ENCODE measurements around the gene HBEGF. TPM values are rescaled to one million over a fixed set of nuclear protein-coding genes. Genes with fewer than 3 reads are reported as not detected.

HBEGF gene
- total RNA-seq, 1 donor from 2014 or later: 2.4 TPM

DNA sequence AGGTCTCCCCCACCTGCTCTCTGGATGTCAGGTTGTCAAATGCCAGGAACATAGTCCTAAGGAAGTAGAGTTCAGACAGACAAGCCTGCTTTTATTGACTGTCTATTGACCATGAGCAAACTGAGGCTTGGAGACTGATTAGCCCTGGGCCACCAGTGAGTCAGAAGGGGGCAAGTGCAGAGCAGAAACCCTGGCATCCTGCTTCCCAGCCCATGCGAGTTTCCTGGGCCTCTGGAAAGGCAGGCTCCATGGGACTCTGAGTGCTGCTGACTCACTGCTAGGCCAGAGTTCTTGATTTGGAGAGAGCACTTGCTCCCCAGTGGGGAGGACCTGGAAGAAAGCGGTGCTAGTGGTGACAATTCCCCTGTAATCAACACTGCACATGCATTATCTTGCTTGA is 2.8 kb upstream of the HBEGF start:
- H3F3A ChIP-seq (ENCODE audit: low read depth): peaks cover 15% of the 10 kb centered on the region
- no peak for DNase-seq (ENCODE audit: low spot score)
- H3K4me3 Mint-ChIP-seq: no peak overlapping the region
- H3K9me3 Mint-ChIP-seq: no peaks in the 10 kb centered on the region
- no peaks in the 10 kb centered on the region for H3K4me1 ChIP-seq
- TF ChIP-seq EZH2phosphoT487 (IDR thresholded peaks at IDR 0.05) (no peak), EZH2 (IDR thresholded peaks at IDR 0.05) (no peak)
- TF ChIP-seq, protein P1, sequence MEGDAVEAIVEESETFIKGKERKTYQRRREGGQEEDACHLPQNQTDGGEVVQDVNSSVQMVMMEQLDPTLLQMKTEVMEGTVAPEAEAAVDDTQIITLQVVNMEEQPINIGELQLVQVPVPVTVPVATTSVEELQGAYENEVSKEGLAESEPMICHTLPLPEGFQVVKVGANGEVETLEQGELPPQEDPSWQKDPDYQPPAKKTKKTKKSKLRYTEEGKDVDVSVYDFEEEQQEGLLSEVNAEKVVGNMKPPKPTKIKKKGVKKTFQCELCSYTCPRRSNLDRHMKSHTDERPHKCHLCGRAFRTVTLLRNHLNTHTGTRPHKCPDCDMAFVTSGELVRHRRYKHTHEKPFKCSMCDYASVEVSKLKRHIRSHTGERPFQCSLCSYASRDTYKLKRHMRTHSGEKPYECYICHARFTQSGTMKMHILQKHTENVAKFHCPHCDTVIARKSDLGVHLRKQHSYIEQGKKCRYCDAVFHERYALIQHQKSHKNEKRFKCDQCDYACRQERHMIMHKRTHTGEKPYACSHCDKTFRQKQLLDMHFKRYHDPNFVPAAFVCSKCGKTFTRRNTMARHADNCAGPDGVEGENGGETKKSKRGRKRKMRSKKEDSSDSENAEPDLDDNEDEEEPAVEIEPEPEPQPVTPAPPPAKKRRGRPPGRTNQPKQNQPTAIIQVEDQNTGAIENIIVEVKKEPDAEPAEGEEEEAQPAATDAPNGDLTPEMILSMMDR (IDR thresholded peaks at IDR 0.05): no peak
- no peaks in the 10 kb centered on the region for H3K36me3 ChIP-seq
- H3K9ac ChIP-seq: no peak overlapping the region
- no peak overlapping the region for H3K27ac ChIP-seq
- no peak overlapping the region for H3K4me3 ChIP-seq
- H3K36me3 Mint-ChIP-seq: no peaks in the 10 kb centered on the region
- peaks cover 6% of the 10 kb centered on the region for H3K27me3 Mint-ChIP-seq (ENCODE audit: insufficient read depth, low read depth)
- peaks cover 9% of the 10 kb centered on the region for H3K4me1 Mint-ChIP-seq
- no peak overlapping the region for H3K4me2 ChIP-seq
- no peak overlapping the region for H3K27ac Mint-ChIP-seq
- peaks cover 20% of the 10 kb centered on the region for H3K27me3 ChIP-seq
- no peaks in the 10 kb centered on the region for H3K79me2 ChIP-seq (ENCODE audit: low read depth)
- H2AFZ ChIP-seq (replicated peaks): no peak overlapping the region
- no peaks in the 10 kb centered on the region for H3K9me3 ChIP-seq (ENCODE audit: low read depth)
- no peaks in the 10 kb centered on the region for H4K20me1 ChIP-seq (ENCODE audit: low read depth)

DNA sequence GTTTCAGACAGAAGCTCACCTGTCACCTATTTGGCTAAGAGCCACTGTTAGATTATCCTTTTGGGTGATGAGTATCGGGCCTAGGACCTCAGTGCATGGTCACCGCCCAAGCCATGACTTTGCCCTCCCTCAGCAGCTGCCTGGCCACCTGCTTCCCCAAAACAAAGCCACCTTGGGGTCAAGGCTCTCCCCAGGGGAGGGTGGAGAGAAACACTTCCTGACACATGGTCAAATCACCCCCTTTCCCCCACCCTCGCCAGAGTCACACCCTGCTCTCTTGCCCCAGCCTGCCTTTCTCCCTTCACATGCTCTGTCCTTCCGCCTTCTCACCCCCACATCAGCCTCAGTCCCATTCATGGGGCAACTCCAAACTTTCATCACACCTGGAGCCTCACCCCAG is 1.7 kb upstream of the HBEGF start:
- no peak overlapping the region for H3K4me3 Mint-ChIP-seq

DNA sequence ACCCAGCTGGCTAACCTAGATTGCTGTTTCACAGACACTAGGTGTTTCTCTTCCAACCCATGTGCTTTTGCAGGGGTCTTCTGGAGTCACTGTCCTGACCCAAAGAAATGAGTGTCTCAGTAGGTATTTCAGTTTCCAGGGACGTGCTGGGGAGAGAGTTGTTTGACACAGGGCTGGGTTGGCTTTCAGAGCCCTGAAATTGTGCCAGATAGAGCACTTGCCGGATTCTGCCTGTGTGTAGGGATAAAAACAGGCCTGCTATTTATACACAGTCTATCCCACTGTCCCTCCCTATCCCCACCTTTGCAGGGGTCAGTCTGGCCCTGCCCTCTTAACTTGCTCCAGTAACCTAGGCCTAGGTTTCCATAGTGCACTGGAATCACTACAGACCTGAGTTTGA is 957 bp upstream of the HBEGF start:
- H3K4me3 ChIP-seq: no peak overlapping the region
- H4K20me1 ChIP-seq (ENCODE audit: low read depth): no peaks in the 10 kb centered on the region
- H3K4me2 ChIP-seq: peak overlapping the region; percentile 80
- H3K9me3 ChIP-seq (ENCODE audit: low read depth): no peaks in the 10 kb centered on the region
- no peak overlapping the region for H2AFZ ChIP-seq (replicated peaks)
- no peak overlapping the region for H3K9ac ChIP-seq
- H3K36me3 ChIP-seq: no peaks in the 10 kb centered on the region
- H3K4me1 ChIP-seq: no peaks in the 10 kb centered on the region
- H3K27ac ChIP-seq: no peak overlapping the region
- Mint-ChIP-seq H3K27ac (no peak overlapping the region), H3K4me3 (peak overlapping the region; percentile 85), H3K36me3 (no peaks in the 10 kb centered on the region), H3K27me3 (ENCODE audit: insufficient read depth, low read depth) (peaks cover 3% of the 10 kb centered on the region), H3K9me3 (no peaks in the 10 kb centered on the region), H3K4me1 (peaks cover 9% of the 10 kb centered on the region)
- no peak for DNase-seq (ENCODE audit: low spot score)
- peaks cover 15% of the 10 kb centered on the region for H3F3A ChIP-seq (ENCODE audit: low read depth)
- peaks cover 22% of the 10 kb centered on the region for H3K27me3 ChIP-seq
- H3K79me2 ChIP-seq (ENCODE audit: low read depth): no peaks in the 10 kb centered on the region
- no peak for TF ChIP-seq EZH2 (IDR thresholded peaks at IDR 0.05)

More for the DNA sequence above, 1.7 kb upstream of the HBEGF start:
- Histone ChIP-seq H4K20me1 (ENCODE audit: low read depth) (no peaks in the 10 kb centered on the region), H3K4me2 (no peak overlapping the region), H3K79me2 (ENCODE audit: low read depth) (no peaks in the 10 kb centered on the region), H3K4me3 (no peak overlapping the region), H3K27me3 (peaks cover 22% of the 10 kb centered on the region), H3K4me1 (no peaks in the 10 kb centered on the region), H3F3A (ENCODE audit: low read depth) (peaks cover 15% of the 10 kb centered on the region), H2AFZ (replicated peaks) (no peak overlapping the region), H3K9me3 (ENCODE audit: low read depth) (no peaks in the 10 kb centered on the region), H3K9ac (no peak overlapping the region), H3K36me3 (no peaks in the 10 kb centered on the region), H3K27ac (no peak overlapping the region)
- no peak overlapping the region for H3K27ac Mint-ChIP-seq
- no peak for TF ChIP-seq EZH2phosphoT487 (IDR thresholded peaks at IDR 0.05)
- TF ChIP-seq, protein P1 (IDR thresholded peaks at IDR 0.05): no peak
- TF ChIP-seq EZH2 (IDR thresholded peaks at IDR 0.05): no peak
- H3K36me3 Mint-ChIP-seq: no peaks in the 10 kb centered on the region
- peaks cover 3% of the 10 kb centered on the region for H3K27me3 Mint-ChIP-seq (ENCODE audit: insufficient read depth, low read depth)
- no peak for DNase-seq (ENCODE audit: low spot score)
- peaks cover 9% of the 10 kb centered on the region for H3K4me1 Mint-ChIP-seq
- no peaks in the 10 kb centered on the region for H3K9me3 Mint-ChIP-seq

DNA sequence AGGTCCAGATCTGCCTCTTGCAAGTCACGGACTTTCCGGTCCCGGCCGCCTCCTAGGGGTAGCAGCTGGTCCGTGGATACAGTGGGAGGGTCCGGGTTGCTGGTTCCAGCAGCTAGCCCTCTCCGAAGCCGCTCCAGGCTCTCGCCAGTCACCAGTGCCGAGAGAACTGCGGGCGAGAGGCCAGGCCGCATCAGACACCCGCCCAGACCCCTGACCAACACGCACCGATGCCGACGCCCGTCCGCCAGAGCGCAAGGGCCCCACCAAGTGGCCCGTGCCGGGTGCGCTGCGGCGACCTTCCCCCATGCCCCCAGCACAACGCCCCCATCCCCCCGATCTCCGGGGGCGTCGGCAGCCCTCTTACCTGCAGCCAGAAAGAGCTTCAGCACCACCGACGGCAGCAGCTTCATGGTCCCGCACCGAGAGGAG is 470 bp downstream of the HBEGF start:
- no peaks in the 10 kb centered on the region for H3K4me1 ChIP-seq
- H3K9ac ChIP-seq: no peak overlapping the region
- H3K79me2 ChIP-seq (ENCODE audit: low read depth): no peaks in the 10 kb centered on the region
- H3K36me3 Mint-ChIP-seq: no peaks in the 10 kb centered on the region
- TF ChIP-seq, protein P1 (IDR thresholded peaks at IDR 0.05): peak; percentile 47
- TF ChIP-seq EZH2phosphoT487 (IDR thresholded peaks at IDR 0.05): no peak
- H2AFZ ChIP-seq (replicated peaks): peak overlapping the region; percentile 80
- peaks cover 6% of the 10 kb centered on the region for H3K4me1 Mint-ChIP-seq
- H3K9me3 Mint-ChIP-seq: no peaks in the 10 kb centered on the region
- H3K27me3 Mint-ChIP-seq (ENCODE audit: insufficient read depth, low read depth): peaks cover 7% of the 10 kb centered on the region
- H3K4me2 ChIP-seq: peak overlapping the region; percentile 80
- peaks cover 22% of the 10 kb centered on the region for H3K27me3 ChIP-seq
- H3K4me3 ChIP-seq: peak overlapping the region; percentile 59
- no peak overlapping the region for H3K27ac ChIP-seq
- H3K4me3 Mint-ChIP-seq: peak overlapping the region; percentile 83
- peaks cover 15% of the 10 kb centered on the region for H3F3A ChIP-seq (ENCODE audit: low read depth)
- H3K36me3 ChIP-seq: no peaks in the 10 kb centered on the region
- no peaks in the 10 kb centered on the region for H3K9me3 ChIP-seq (ENCODE audit: low read depth)
- H3K27ac Mint-ChIP-seq: no peak overlapping the region
- DNase-seq (ENCODE audit: low spot score): peak; percentile 85
- no peaks in the 10 kb centered on the region for H4K20me1 ChIP-seq (ENCODE audit: low read depth)
